Smooth muscle cell (in vitro differentiated cells): ENCODE data around the gene DOHH. TPM values are rescaled to one million over a fixed set of nuclear protein-coding genes. Genes with fewer than 3 reads are reported as not detected.

ENCODE experiments used
- DNase-seq: peaks from one replicate; lab custom pipeline; 2025; ENCODE audit not compliant: unreplicated experiment; lab: John Stamatoyannopoulos, UW
- H2AFZ ChIP-seq: fragments of 200-600 bp; sonication (generic); 2 replicates; pipeline ENCODE4 v1.6.0; 2016; ENCODE audit warnings: antibody characterized with exemption, low read depth, mild to moderate bottlenecking
- H3F3A ChIP-seq: fragments of 200-600 bp; sonication (generic); 2 replicates; pipeline ENCODE4 v1.6.0; 2017; ENCODE audit warnings: antibody characterized with exemption, low read depth
- H3K27ac ChIP-seq: fragments of 200-600 bp; sonication (generic); 2 replicates; pipeline ENCODE4 v1.5.1; 2016; ENCODE audit warnings: low read depth, mild to moderate bottlenecking
- H3K27me3 ChIP-seq: fragments of 200-600 bp; sonication (generic); 2 replicates; pipeline ENCODE4 v1.6.1; 2016; ENCODE audit warnings: low read depth, mild to moderate bottlenecking
- H3K36me3 ChIP-seq: fragments of 200-600 bp; sonication (generic); 2 replicates; pipeline ENCODE4 v1.5.1; 2016; ENCODE audit warnings: low read depth
- H3K4me1 ChIP-seq: fragments of 200-600 bp; sonication (generic); 2 replicates; pipeline ENCODE4 v1.5.1; 2016; ENCODE audit warnings: low read depth
- H3K4me2 ChIP-seq: fragments of 200-600 bp; sonication (generic); 2 replicates; pipeline ENCODE4 v1.6.0; 2016; ENCODE audit warnings: mild to moderate bottlenecking
- H3K4me3 ChIP-seq: fragments of 200-600 bp; sonication (generic); 2 replicates; pipeline ENCODE4 v1.5.1; 2016; ENCODE audit warnings: mild to moderate bottlenecking
- H3K79me2 ChIP-seq: fragments of 200-600 bp; sonication (generic); 2 replicates; pipeline ENCODE4 v1.6.0; 2016; ENCODE audit warnings: low read depth, mild to moderate bottlenecking
- H3K9ac ChIP-seq: fragments of 200-600 bp; sonication (generic); 2 replicates; pipeline ENCODE4 v1.6.0; 2016; ENCODE audit warnings: low read depth
- H3K9me3 ChIP-seq: fragments of 200-600 bp; sonication (generic); replicated peaks from 2 replicates; pipeline ENCODE4 v1.5.1; 2016; ENCODE audit warnings: low read depth
- H4K20me1 ChIP-seq: fragments of 200-600 bp; sonication (generic); 2 replicates; pipeline ENCODE4 v1.6.0; 2016; ENCODE audit warnings: low read depth
- CTCF ChIP-seq: fragments of 200-600 bp; sonication (generic); IDR thresholded peaks from 2 replicates; pipeline ENCODE4 v1.5.1; 2017; ENCODE audit warnings: borderline replicate concordance, mild to moderate bottlenecking, antibody characterized with exemption; ENCODE audit not compliant: insufficient read depth, poor library complexity, severe bottlenecking
- WGBS: methylation state at CpG from one replicate; pipeline ENCODE4 v1.1.7; 2016; ENCODE audit warnings: low lambda C conversion rate; 5-methylcytosine and 5-hydroxymethylcytosine counted together
- polyA plus RNA-seq: library from polyadenylated mRNA; unstranded; fragments of >200 nt; fragmentation: Nextera tagmentation; extraction: Ambion mirVana; gene quantifications from 2 replicates; pipeline ENCODE4 v1.2.1, GENCODE V29; 2016
- small RNA-seq: library from RNA; depleted of rRNA; stranded (forward); fragments of <200 nt; gene quantifications from one replicate; pipeline ENCODE3, GENCODE V24; 2014
- total RNA-seq: library from RNA; depleted of rRNA; stranded (reverse); fragments of >200 nt; gene quantifications from 2 replicates; pipeline ENCODE4 v1.2.3, GENCODE V29; 2014

The DOHH gene
- total and polyA plus RNA-seq, 2 experiments from 2014 or later = 8.7 to 27.2 TPM

- Histone ChIP-seq H3K9ac (peak overlapping the region; percentile 7), H3K36me3 (no peaks in the 10 kb centered on the region), H3F3A (no peaks in the 10 kb centered on the region), H3K4me1 (peaks cover 8% of the 10 kb centered on the region), H3K4me2 (peak overlapping the region; percentile 8), H3K9me3 (no peaks in the 10 kb centered on the region), H3K27me3 (no peaks in the 10 kb centered on the region), H2AFZ (no peak overlapping the region), H3K79me2 (no peaks in the 10 kb centered on the region), H3K4me3 (no peak overlapping the region), H4K20me1 (peaks cover 7% of the 10 kb centered on the region), H3K27ac (peak overlapping the region; percentile 61)
- no peak for TF ChIP-seq CTCF
- 55% methylated on average over 14 of the region's 14 CpGs for WGBS
- DNase-seq = no peak
Observed at GRCh38 chr19:3441986-3442329, 58.5 kb downstream of the DOHH start.

- Histone ChIP-seq H3K27ac (peak overlapping the region; percentile 61), H3K4me2 (peak overlapping the region; percentile 8), H3K9me3 (no peaks in the 10 kb centered on the region), H3K4me3 (no peak overlapping the region), H3K79me2 (no peaks in the 10 kb centered on the region), H3K4me1 (peaks cover 8% of the 10 kb centered on the region), H3K27me3 (no peaks in the 10 kb centered on the region), H3F3A (no peaks in the 10 kb centered on the region), H4K20me1 (peaks cover 7% of the 10 kb centered on the region), H3K9ac (peak overlapping the region; percentile 7), H2AFZ (no peak overlapping the region), H3K36me3 (no peaks in the 10 kb centered on the region)
- WGBS = 80% methylated on average over 19 of the region's 25 CpGs
- TF ChIP-seq CTCF = no peak
- DNase-seq = no peak
Observed at GRCh38 chr19:3441089-3441985, 59.1 kb downstream of the DOHH start.

Small RNAs within 50 kb of the gene (small RNA-seq; reads per million reads assigned to genes)
- not detected for gene RF00212

Other genes starting within 250 kb of the DOHH start
- 7.9 and 8.6 TPM in 2 replicates for gene NFIC, start 134.1 kb downstream of the DOHH start, total RNA-seq
- gene NFIC, start 134.1 kb downstream of the DOHH start, polyA plus RNA-seq = 33.2 and 36.2 TPM in 2 replicates
- 1.1 TPM in 1 of 2 replicates, not detected in the other for gene SMIM24, start 20.1 kb downstream of the DOHH start, total RNA-seq
- not detected in 2 replicates for gene SMIM24, start 20.1 kb downstream of the DOHH start, polyA plus RNA-seq
- gene SMIM44, start 17.2 kb downstream of the DOHH start, total RNA-seq = not detected in 2 replicates
- not detected in 2 replicates for gene SMIM44, start 17.2 kb downstream of the DOHH start, polyA plus RNA-seq
- 16.3 and 33.9 TPM in 2 replicates for gene FZR1, start 5.6 kb upstream of the DOHH start, total RNA-seq
- 49.7 and 64.8 TPM in 2 replicates for gene FZR1, start 5.6 kb upstream of the DOHH start, polyA plus RNA-seq
- not detected in 2 replicates for gene TEKTIP1, start 38.5 kb upstream of the DOHH start, total RNA-seq
- 0.62 and 1.8 TPM in 2 replicates for gene TEKTIP1, start 38.5 kb upstream of the DOHH start, polyA plus RNA-seq
- gene MFSD12, start 56.9 kb upstream of the DOHH start, total RNA-seq = 26.8 and 56.0 TPM in 2 replicates
- 73.8 and 93.9 TPM in 2 replicates for gene MFSD12, start 56.9 kb upstream of the DOHH start, polyA plus RNA-seq
- gene HMG20B, start 72.3 kb upstream of the DOHH start, total RNA-seq = 86.3 and 109 TPM in 2 replicates
- 120 and 128 TPM in 2 replicates for gene HMG20B, start 72.3 kb upstream of the DOHH start, polyA plus RNA-seq
- 0.13 and 0.27 TPM in 2 replicates for gene GIPC3, start 84.8 kb upstream of the DOHH start, total RNA-seq
- gene GIPC3, start 84.8 kb upstream of the DOHH start, polyA plus RNA-seq = 0.86 and 0.96 TPM in 2 replicates
- 1.1 and 1.7 TPM in 2 replicates for gene TBXA2R, start 106.2 kb upstream of the DOHH start, total RNA-seq
- gene TBXA2R, start 106.2 kb upstream of the DOHH start, polyA plus RNA-seq = 9.3 and 9.4 TPM in 2 replicates
- gene CACTIN, start 126.1 kb upstream of the DOHH start, total RNA-seq = 16.7 and 17.5 TPM in 2 replicates
- gene CACTIN, start 126.1 kb upstream of the DOHH start, polyA plus RNA-seq = 17.3 and 22.5 TPM in 2 replicates
- gene PIP5K1C, start 199.8 kb upstream of the DOHH start, total RNA-seq = 8.2 and 13.2 TPM in 2 replicates
- gene PIP5K1C, start 199.8 kb upstream of the DOHH start, polyA plus RNA-seq = 27.2 and 29.9 TPM in 2 replicates
- 1.7 and 6.2 TPM in 2 replicates for gene TJP3, start 207.7 kb upstream of the DOHH start, total RNA-seq
- gene TJP3, start 207.7 kb upstream of the DOHH start, polyA plus RNA-seq = 1.2 and 9.0 TPM in 2 replicates